OCI-LY1 (cell line): ENCODE results near the gene TIMM44.
"Not testable (repeated sequence)": the region's sequence is repeated elsewhere in the genome, so short reads cannot be mapped to it uniquely, and the experiment has no call there.

Experiments
- H2AFZ ChIP-seq: fragments of 200-600 bp; sonication (generic), shearing (Covaris generic); 2 replicates; pipeline ENCODE4 v1.6.0; 2014; ENCODE audit warnings: antibody characterized with exemption, mild to moderate bottlenecking, low read length
- H3F3A ChIP-seq: fragments of 200-600 bp; sonication (generic), shearing (Covaris generic); 2 replicates; pipeline ENCODE4 v1.6.0; 2014; ENCODE audit warnings: mild to moderate bottlenecking, antibody characterized with exemption, low read length, moderate library complexity; ENCODE audit not compliant: insufficient read depth
- H3K27ac ChIP-seq: fragments of 200-600 bp; sonication (generic); 2 replicates; pipeline ENCODE4 v1.5.1; 2014; ENCODE audit warnings: low read length, mixed run types, mild to moderate bottlenecking, low read depth; ENCODE audit not compliant: poor library complexity, severe bottlenecking
- H3K27me3 ChIP-seq: fragments of 200-600 bp; sonication (generic); 2 replicates; pipeline ENCODE4 v1.6.0; 2014; ENCODE audit warnings: antibody characterized with exemption, mild to moderate bottlenecking, low read length, moderate library complexity; ENCODE audit not compliant: insufficient read depth
- H3K36me3 ChIP-seq: fragments of 200-600 bp; sonication (generic); 2 replicates; pipeline ENCODE4 v1.6.1; 2014; ENCODE audit warnings: mild to moderate bottlenecking, antibody characterized with exemption, low read length, moderate library complexity, mixed read lengths; ENCODE audit not compliant: insufficient read depth
- H3K4me1 ChIP-seq: fragments of 200-600 bp; sonication (generic); 2 replicates; pipeline ENCODE4 v1.5.1; 2014; ENCODE audit warnings: mild to moderate bottlenecking, low read length, moderate library complexity; ENCODE audit not compliant: insufficient read depth, severe bottlenecking
- H3K4me2 ChIP-seq: fragments of 200-600 bp; sonication (generic), shearing (Covaris generic); 2 replicates; pipeline ENCODE4 v1.6.1; 2014; ENCODE audit warnings: low read length
- H3K4me3 ChIP-seq: fragments of 200-600 bp; sonication (generic); 2 replicates; pipeline ENCODE4 v1.5.1; 2014; ENCODE audit warnings: low read length, low read depth, mild to moderate bottlenecking, mixed read lengths; ENCODE audit not compliant: poor library complexity, severe bottlenecking
- H3K79me2 ChIP-seq: fragments of 200-600 bp; shearing (Covaris generic); 2 replicates; pipeline ENCODE4 v1.6.1; 2016; ENCODE audit warnings: mixed run types, low read length, mixed read lengths; ENCODE audit not compliant: insufficient read depth
- H3K9ac ChIP-seq: fragments of 200-600 bp; sonication (generic), shearing (Covaris generic); 2 replicates; pipeline ENCODE4 v1.6.1; 2014; ENCODE audit warnings: mild to moderate bottlenecking, low read length, mixed read lengths
- H3K9me2 ChIP-seq: fragments of 200-600 bp; sonication (generic), shearing (Covaris generic); 2 replicates; pipeline ENCODE4 v1.6.1; 2014; ENCODE audit warnings: low read depth, mild to moderate bottlenecking, low read length, mixed read lengths
- H3K9me3 ChIP-seq: fragments of 200-600 bp; shearing (Covaris generic); 2 replicates; pipeline ENCODE4 v1.6.1; 2014; ENCODE audit warnings: low read length, mixed read lengths
- H4K20me1 ChIP-seq: fragments of 200-600 bp; sonication (generic), shearing (Covaris generic); 2 replicates; pipeline ENCODE4 v1.6.0; 2016; ENCODE audit warnings: mild to moderate bottlenecking, low read length; ENCODE audit not compliant: insufficient read depth
- EZH2 ChIP-seq: fragments of 200-600 bp; sonication (generic), shearing (Covaris generic); IDR thresholded peaks from 2 replicates; pipeline ENCODE4 v1.8.0; 2017; ENCODE audit warnings: borderline replicate concordance, mixed run types, mild to moderate bottlenecking, antibody characterized with exemption, low read length, moderate library complexity, mixed read lengths
- TF ChIP-seq, protein P1 (sequence below): fragments of 200-600 bp; sonication (generic), shearing (Covaris generic); IDR thresholded peaks from 2 replicates; pipeline ENCODE4 v1.5.1; 2017; ENCODE audit warnings: mild to moderate bottlenecking, antibody characterized with exemption, low read length, moderate library complexity, mixed read lengths

Gene TIMM44

GRCh38 chr19:7963566-7963965 lies 20.1 kb upstream of the TIMM44 start:
- no peaks in the 10 kb centered on the region for H3K27me3 ChIP-seq
- no peak overlapping the region for H3K4me2 ChIP-seq
- H3K4me1 ChIP-seq, result no peaks in the 10 kb centered on the region
- H3K27ac ChIP-seq, result no peak overlapping the region
- no peaks in the 10 kb centered on the region for H3K9me2 ChIP-seq
- H3K9me3 ChIP-seq, result no peaks in the 10 kb centered on the region
- no peak overlapping the region for H3K4me3 ChIP-seq
- no peaks in the 10 kb centered on the region for H4K20me1 ChIP-seq
- H3K9ac ChIP-seq, result no peak overlapping the region
- peaks cover 97% of the 10 kb centered on the region for H3K36me3 ChIP-seq
- no peak overlapping the region for H2AFZ ChIP-seq
- H3K79me2 ChIP-seq, result no peaks in the 10 kb centered on the region
- H3F3A ChIP-seq, result no peaks in the 10 kb centered on the region
- TF ChIP-seq EZH2, result no peak
- TF ChIP-seq, protein P1, sequence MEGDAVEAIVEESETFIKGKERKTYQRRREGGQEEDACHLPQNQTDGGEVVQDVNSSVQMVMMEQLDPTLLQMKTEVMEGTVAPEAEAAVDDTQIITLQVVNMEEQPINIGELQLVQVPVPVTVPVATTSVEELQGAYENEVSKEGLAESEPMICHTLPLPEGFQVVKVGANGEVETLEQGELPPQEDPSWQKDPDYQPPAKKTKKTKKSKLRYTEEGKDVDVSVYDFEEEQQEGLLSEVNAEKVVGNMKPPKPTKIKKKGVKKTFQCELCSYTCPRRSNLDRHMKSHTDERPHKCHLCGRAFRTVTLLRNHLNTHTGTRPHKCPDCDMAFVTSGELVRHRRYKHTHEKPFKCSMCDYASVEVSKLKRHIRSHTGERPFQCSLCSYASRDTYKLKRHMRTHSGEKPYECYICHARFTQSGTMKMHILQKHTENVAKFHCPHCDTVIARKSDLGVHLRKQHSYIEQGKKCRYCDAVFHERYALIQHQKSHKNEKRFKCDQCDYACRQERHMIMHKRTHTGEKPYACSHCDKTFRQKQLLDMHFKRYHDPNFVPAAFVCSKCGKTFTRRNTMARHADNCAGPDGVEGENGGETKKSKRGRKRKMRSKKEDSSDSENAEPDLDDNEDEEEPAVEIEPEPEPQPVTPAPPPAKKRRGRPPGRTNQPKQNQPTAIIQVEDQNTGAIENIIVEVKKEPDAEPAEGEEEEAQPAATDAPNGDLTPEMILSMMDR, result no peak

GRCh38 chr19:7962644-7963268 lies 19.3 kb upstream of the TIMM44 start:
- no peak overlapping the region for H3K9ac ChIP-seq
- H3F3A ChIP-seq, result no peaks in the 10 kb centered on the region
- no peaks in the 10 kb centered on the region for H4K20me1 ChIP-seq
- TF ChIP-seq EZH2, result no peak
- TF ChIP-seq, protein P1, result no peak
- no peak overlapping the region for H3K4me2 ChIP-seq
- no peak overlapping the region for H3K4me3 ChIP-seq
- no peaks in the 10 kb centered on the region for H3K79me2 ChIP-seq
- no peaks in the 10 kb centered on the region for H3K27me3 ChIP-seq
- no peaks in the 10 kb centered on the region for H3K9me2 ChIP-seq
- H3K36me3 ChIP-seq, result peaks cover 97% of the 10 kb centered on the region
- no peak overlapping the region for H3K27ac ChIP-seq
- H3K9me3 ChIP-seq, result no peaks in the 10 kb centered on the region
- no peak overlapping the region for H2AFZ ChIP-seq
- no peaks in the 10 kb centered on the region for H3K4me1 ChIP-seq

- H3K36me3 ChIP-seq, result peaks cover 91% of the 10 kb centered on the region
- H3K4me1 ChIP-seq, result no peaks in the 10 kb centered on the region
- H3K9me3 ChIP-seq, result no peaks in the 10 kb centered on the region
- no peaks in the 10 kb centered on the region for H3F3A ChIP-seq
- no peak overlapping the region for H2AFZ ChIP-seq
- H3K9me2 ChIP-seq, result no peaks in the 10 kb centered on the region
- no peak overlapping the region for H3K4me3 ChIP-seq
- H3K4me2 ChIP-seq, result no peak overlapping the region
- no peaks in the 10 kb centered on the region for H3K27me3 ChIP-seq
- TF ChIP-seq EZH2, result no peak
- TF ChIP-seq, protein P1, result no peak
- no peak overlapping the region for H3K27ac ChIP-seq
- no peaks in the 10 kb centered on the region for H3K79me2 ChIP-seq
- H4K20me1 ChIP-seq, result no peaks in the 10 kb centered on the region
- H3K9ac ChIP-seq, result no peak overlapping the region
Observed at GRCh38 chr19:7961920-7962626, 18.6 kb upstream of the TIMM44 start.

- not testable (repeated sequence) for H3K9ac ChIP-seq, H4K20me1 ChIP-seq
- peaks cover 81% of the 10 kb centered on the region for H3K36me3 ChIP-seq
Observed at GRCh38 chr19:7961082-7961481, 17.6 kb upstream of the TIMM44 start.

More at GRCh38 chr19:7961082-7961481, 17.6 kb upstream of the TIMM44 start:
- not testable (repeated sequence) for H3K9me2 ChIP-seq, H3K4me2 ChIP-seq, H3K4me3 ChIP-seq, H3K27ac ChIP-seq, H3K27me3 ChIP-seq, H3F3A ChIP-seq, H3K4me1 ChIP-seq, H3K9me3 ChIP-seq, H3K79me2 ChIP-seq, H2AFZ ChIP-seq
